K562 (cell line): ENCODE data around the gene PPP1R16B. TPM values are rescaled to one million over a fixed set of nuclear protein-coding genes. Genes with fewer than 3 reads are reported as not detected.

ENCODE experiments used
- ATAC-seq: fragments of 200-7000 bp; cut with Tn5 transposase; 3 replicates; pipeline ENCODE4 v1.9.1; 2020; ENCODE audit warnings: moderate library complexity
- BruUV-seq: library from RNA; stranded (reverse); fragments of 400-500 nt; replicated peaks from 2 replicates; lab custom pipeline; 2021; lab: Mats Ljungman, UMichigan
- CTCF ChIA-PET: fragments of 300-600 bp; formaldehyde crosslinking; extraction: SDS; loops from one replicate; lab custom pipeline; 2021; ENCODE audit warnings: low intra/inter-chr PET ratio; lab: Yijun Ruan, JAX
- POLR2A ChIA-PET: fragments of 300-600, 350-650 bp; sonication (Branson Sonifier 250); formaldehyde crosslinking; extraction: SDS; loops from one replicate; lab custom pipeline; 2021; ENCODE audit warnings: antibody characterized with exemption, inconsistent platforms; lab: Yijun Ruan, JAX
- DNase-seq, 4 experiments: peaks; one replicate each; pipeline versions ENCODE4 v3.0.0 to v3.0.0-alpha.2; 2011 to 2018; ENCODE audit warnings: low spot score in 3 of 4, mixed read lengths in 3 of 4; ENCODE audit errors: extremely low read depth in 1 of 4
- FAIRE-seq: peaks from 2 replicates; lab custom pipeline; 2011; peaks lifted over from hg19 to GRCh38; lab: Jason Lieb, UNC
- H2AFZ ChIP-seq: 2 replicates; pipeline ENCODE4 v1.6.0; 2011; ENCODE audit warnings: low read depth, low read length, control low read depth, inconsistent platforms
- H3K27ac ChIP-seq: fragments of 200-600 bp; 3 replicates; pipeline ENCODE4 v1.8.0; 2011; ENCODE audit warnings: low read depth, mild to moderate bottlenecking, control low read depth, inconsistent platforms, low read length, moderate library complexity, mixed read lengths; ENCODE audit errors: extremely low read depth
- H3K27me3 ChIP-seq, 2 experiments: fragments of 300-600 bp in 1 of 2; 2 replicates in 1 of 2; 3 replicates in 1 of 2; pipeline versions ENCODE4 v1.6.0 to v1.8.0; 2011; ENCODE audit warnings: inconsistent platforms in 2 of 2, low read length in 2 of 2, mild to moderate bottlenecking in 1 of 2, mixed read lengths in 1 of 2, moderate library complexity in 1 of 2; ENCODE audit not compliant: control insufficient read depth in 2 of 2, insufficient read depth in 2 of 2
- H3K36me3 ChIP-seq: fragments of 300-600 bp; 3 replicates; pipeline ENCODE4 v1.8.0; 2011; ENCODE audit warnings: mild to moderate bottlenecking, low read length, inconsistent platforms; ENCODE audit not compliant: control insufficient read depth, insufficient read depth
- H3K4me1 ChIP-seq, 2 experiments: fragments of 200-600 bp in 1 of 2; replicated peaks in 1 of 2; 2 replicates in 1 of 2; 3 replicates in 1 of 2; pipeline versions ENCODE4 v1.5.1 to v1.8.0; 2011; ENCODE audit warnings: inconsistent platforms in 2 of 2, low read length in 2 of 2, mild to moderate bottlenecking in 1 of 2, mixed read lengths in 1 of 2, moderate library complexity in 1 of 2; ENCODE audit not compliant: control insufficient read depth in 2 of 2, insufficient read depth in 2 of 2
- H3K4me2 ChIP-seq: 2 replicates; pipeline ENCODE4 v1.6.1; 2011; ENCODE audit warnings: low read length, control low read depth, inconsistent platforms, mixed read lengths; ENCODE audit not compliant: insufficient read depth
- H3K4me3 ChIP-seq: fragments of 200-600 bp; sonication (generic), shearing (Covaris generic); 2 replicates; pipeline ENCODE4 v1.5.1; 2016; ENCODE audit warnings: control low read depth, inconsistent platforms
- H3K79me2 ChIP-seq: fragments of 200-600 bp; 3 replicates; pipeline ENCODE4 v1.8.0; 2011; ENCODE audit warnings: low read length, inconsistent platforms; ENCODE audit not compliant: control insufficient read depth, insufficient read depth
- H3K9ac ChIP-seq, 2 experiments: 2 replicates each; pipeline versions ENCODE4 v1.6.0 to v1.6.1; 2011; ENCODE audit warnings: low read depth in 2 of 2, low read length in 2 of 2, control low read depth in 1 of 2, inconsistent platforms in 1 of 2, mild to moderate bottlenecking in 1 of 2, mixed read lengths in 1 of 2; ENCODE audit not compliant: insufficient read depth in 1 of 2
- H3K9me1 ChIP-seq: one replicate; pipeline ENCODE4 v1.6.0; 2011; ENCODE audit warnings: inconsistent platforms, mild to moderate bottlenecking, low read length, moderate library complexity; ENCODE audit not compliant: control insufficient read depth, insufficient read depth
- H3K9me3 ChIP-seq: replicated peaks from 2 replicates; pipeline ENCODE4 v1.5.1; 2011; ENCODE audit warnings: low read depth, low read length, inconsistent platforms; ENCODE audit not compliant: control insufficient read depth, insufficient read depth
- H4K20me1 ChIP-seq: replicated peaks from 2 replicates; pipeline ENCODE4 v1.6.1; 2011; ENCODE audit warnings: low read length, inconsistent platforms, mixed read lengths; ENCODE audit not compliant: control insufficient read depth, insufficient read depth
- ARHGAP35 ChIP-seq: fragments of 450-650 bp; IDR thresholded peaks from 2 replicates; pipeline ENCODE4 v1.6.1; 2018; ENCODE audit not compliant: partially characterized antibody
- BCOR ChIP-seq: fragments of 450-650 bp; IDR thresholded peaks from 2 replicates; pipeline ENCODE4 v1.6.1; 2016
- CBFA2T3 ChIP-seq: fragments of 450-650 bp; IDR thresholded peaks from 2 replicates; pipeline ENCODE4 v1.6.1; 2017
- CTCFL ChIP-seq: IDR thresholded peaks from 2 replicates; pipeline ENCODE4 v1.6.1; 2011; ENCODE audit warnings: borderline replicate concordance, low read depth, mild to moderate bottlenecking, moderate library complexity, low read length; ENCODE audit not compliant: insufficient read depth, poor library complexity, severe bottlenecking
- DDX20 ChIP-seq: fragments of 450-650 bp; IDR thresholded peaks from 2 replicates; pipeline ENCODE4 v1.6.1; 2016; ENCODE audit warnings: missing genetic modification characterization, low read depth, mild to moderate bottlenecking, missing compliant biosample characterization, moderate library complexity
- FOXP1 ChIP-seq: sonication (generic); formaldehyde crosslinking; IDR thresholded peaks from 2 replicates; pipeline ENCODE4 v1.8.0; 2022; ENCODE audit warnings: mild to moderate bottlenecking, missing genetic modification reagents
- GATAD2B ChIP-seq: fragments of 450-650 bp; IDR thresholded peaks from 2 replicates; pipeline ENCODE4 v1.6.1; 2017; ENCODE audit warnings: mild to moderate bottlenecking, borderline replicate concordance
- ID3 ChIP-seq, 2 experiments: fragments of 250-450 bp in 1 of 2; fragments of 450-650 bp in 1 of 2; sonication (Bioruptor Pico) in 1 of 2; IDR thresholded peaks; 2 replicates each; pipeline versions ENCODE4 v1.6.1 to v1.8.0; 2016 to 2021; ENCODE audit warnings: mild to moderate bottlenecking in 2 of 2, moderate library complexity in 2 of 2, missing compliant biosample characterization in 1 of 2, missing genetic modification characterization in 1 of 2
- KLF1 ChIP-seq: fragments of 450-650 bp; IDR thresholded peaks from 2 replicates; pipeline ENCODE4 v1.6.1; 2016; ENCODE audit warnings: missing genetic modification characterization, missing compliant biosample characterization
- LARP7 ChIP-seq: fragments of 450-650 bp; IDR thresholded peaks from 2 replicates; pipeline ENCODE4 v1.6.1; 2016
- LEF1 ChIP-seq: fragments of 450-650 bp; IDR thresholded peaks from 2 replicates; pipeline ENCODE4 v1.6.1; 2016; ENCODE audit warnings: mild to moderate bottlenecking
- MEIS2 ChIP-seq: fragments of 450-650 bp; IDR thresholded peaks from 2 replicates; pipeline ENCODE4 v1.6.1; 2014; ENCODE audit warnings: mild to moderate bottlenecking; ENCODE audit not compliant: partially characterized antibody
- NFIC ChIP-seq: fragments of 450-650 bp; IDR thresholded peaks from 2 replicates; pipeline ENCODE4 v1.6.1; 2017; ENCODE audit warnings: mild to moderate bottlenecking, inconsistent platforms
- NFIX ChIP-seq: fragments of 250-450 bp; sonication (Bioruptor Pico); IDR thresholded peaks from 2 replicates; pipeline ENCODE4 v1.4.0; 2020; ENCODE audit warnings: low read depth, mild to moderate bottlenecking, moderate library complexity
- PCBP1 ChIP-seq: fragments of 200-400 bp; formaldehyde crosslinking; IDR thresholded peaks from 2 replicates; pipeline ENCODE4 v1.6.1; 2018; ENCODE audit warnings: mild to moderate bottlenecking, low read depth, low read length; ENCODE audit not compliant: poor library complexity, severe bottlenecking
- PML ChIP-seq: IDR thresholded peaks from 2 replicates; pipeline ENCODE4 v1.6.1; 2012; ENCODE audit warnings: low read length, inconsistent platforms
- RBM25 ChIP-seq: fragments of 200-400 bp; formaldehyde crosslinking; IDR thresholded peaks from 2 replicates; pipeline ENCODE4 v1.6.1; 2018; ENCODE audit warnings: low read length, low read depth, moderate library complexity; ENCODE audit not compliant: severe bottlenecking
- STAT5A ChIP-seq: IDR thresholded peaks from 2 replicates; pipeline ENCODE4 v1.6.1; 2012; ENCODE audit warnings: low read length, inconsistent platforms, borderline replicate concordance
- ZC3H4 ChIP-seq: sonication (generic); formaldehyde crosslinking; IDR thresholded peaks from 2 replicates; pipeline ENCODE4 v1.9.0; 2021; ENCODE audit warnings: missing genetic modification reagents, borderline replicate concordance
- ZNF124 ChIP-seq: sonication (generic); formaldehyde crosslinking; IDR thresholded peaks from 2 replicates; pipeline ENCODE4 v1.8.1; 2022; ENCODE audit warnings: missing genetic modification reagents
- ZNF143 ChIP-seq: sonication (generic); formaldehyde crosslinking; IDR thresholded peaks from 2 replicates; pipeline ENCODE4 v1.9.0; 2022; ENCODE audit warnings: mild to moderate bottlenecking, missing genetic modification reagents
- ZNF212 ChIP-seq: fragments of 450-650 bp; formaldehyde crosslinking; IDR thresholded peaks from 2 replicates; pipeline ENCODE4 v1.4.0; 2020; ENCODE audit warnings: mild to moderate bottlenecking
- ZNF512 ChIP-seq: IDR thresholded peaks from 2 replicates; pipeline ENCODE4 v1.6.1; 2016; ENCODE audit warnings: missing genetic modification characterization, missing compliant biosample characterization
- WGBS: fragments of 100-300 bp; shearing (Covaris generic); methylation state at CpG from one replicate; pipeline ENCODE4 v1.1.6; 2016; ENCODE audit warnings: low coverage, mixed read lengths; ENCODE audit not compliant: insufficient coverage; ENCODE audit errors: missing lambda C conversion rate; 5-methylcytosine and 5-hydroxymethylcytosine counted together
- in situ Hi-C: fragments of 300-500 bp; cut with MboI; formaldehyde crosslinking; loops from 4 replicates; pipeline ENCODE4 v1.15.0; 2018; ENCODE audit warnings: inconsistent platforms, mixed read lengths
- intact Hi-C: fragments of 100-400 bp; cut with micrococcal nuclease; formaldehyde crosslinking; loops from 2 replicates; pipeline ENCODE4 v1.14.2; 2022
- polyA plus RNA-seq, 8 experiments: library from polyadenylated mRNA; depleted of rRNA in 4 of 8; stranded (reverse) in 5 of 8; unstranded in 3 of 8; fragments of >200 nt; fragmentation: Nextera tagmentation in 2 of 8; fragmentation: Illumina TruSeq in 1 of 8; extraction: Ambion mirVana in 2 of 8; extraction: Trizol in 1 of 8; gene quantifications; 2 replicates each; pipeline versions ENCODE4 v1.2.1 to v1.2.3, GENCODE V29; 2011 to 2014; ENCODE audit warnings: inconsistent platforms in 1 of 8, missing spikeins in 1 of 8
- total RNA-seq, 7 experiments: library from RNA; depleted of rRNA in 6 of 7; stranded (reverse); fragments of >200 nt in 6 of 7; fragmentation: Illumina TruSeq in 2 of 7; extraction: Trizol in 2 of 7; gene quantifications; 2 replicates each; pipeline versions ENCODE4 v1.2.1 to v1.2.3, GENCODE V29; 2011 to 2021; ENCODE audit warnings: low replicate concordance in 1 of 7

Gene PPP1R16B
- total and polyA plus RNA-seq, 9 of the 15 experiments (the other 6 are each of a cell fraction or from before 2014, with no cell fraction given): 1.5 to 11.5 (median 6.8) TPM

GRCh38 chr20:38791940-38792339 lies 13.6 kb upstream of the PPP1R16B start:
- Histone ChIP-seq H3K9me1 (no peaks in the 10 kb centered on the region), H3K27ac (no peak overlapping the region), H3K4me2 (no peak overlapping the region), H4K20me1 (no peaks in the 10 kb centered on the region), H3K9ac (no peak overlapping the region), H3K27me3 (no peaks in the 10 kb centered on the region), H3K79me2 (no peaks in the 10 kb centered on the region), H2AFZ (0 out of 2 replicates have a peak overlapping the region, but pooled peaks have one; percentile 32), H3K4me1 (no peaks in the 10 kb centered on the region), H3K4me3 (no peak overlapping the region), H3K9me3 (no peaks in the 10 kb centered on the region), H3K36me3 (no peaks in the 10 kb centered on the region)
- intact Hi-C loops (loop anchor here (5.0 kb wide), 1 partner anchor 100 kb away; no protein-coding TSS in a partner anchor), in situ Hi-C loops (no loop called here)
- FAIRE-seq (no peak), DNase-seq (no peak), ATAC-seq (no peak)
- ChIA-PET POLR2A (no interaction called here), CTCF (no interaction called here)
- no TSS peak for BruUV-seq
- 58% methylated on average over 1 of the region's 1 CpG for WGBS
- TF ChIP-seq RBM25 (peak; percentile 73), ID3 (CRISPR knock-in tag; IDR thresholded peaks at IDR 0.05) (no peak), ID3 (tag; IDR thresholded peaks at IDR 0.05) (no peak), ARHGAP35 (no peak), ZC3H4 (CRISPR knock-in tag) (no peak), GATAD2B (no peak), STAT5A (no peak), NFIC (peak; percentile 31), DDX20 (tag) (no peak), ZNF143 (CRISPR knock-in tag) (no peak), MEIS2 (peak; percentile 63), FOXP1 (CRISPR knock-in tag) (no peak), LEF1 (no peak), ZNF512 (tag) (no peak), NFIX (CRISPR knock-in tag) (no peak), KLF1 (tag) (no peak), CTCFL (no peak), ZNF124 (no peak), CBFA2T3 (no peak), PCBP1 (no peak), ZNF212 (CRISPR knock-in tag) (no peak), PML (no peak), BCOR (peak; percentile 53; the same call in 1 of the 2 replicates), LARP7 (no peak)
